Endothelial cell of umbilical vein (primary cell): ENCODE results near the gene DESI2.

Experiments
- CTCF ChIP-seq, 2 donors: IDR thresholded peaks; 1 replicate in 1 of 2; 2 replicates in 1 of 2; pipeline ENCODE4 v1.5.1; 2011; ENCODE audit warnings: low read length in 2 of 2, mild to moderate bottlenecking in 2 of 2, moderate library complexity in 2 of 2, control low read depth in 1 of 2, inconsistent platforms in 1 of 2, low read depth in 1 of 2; ENCODE audit not compliant: insufficient read depth in 1 of 2; ENCODE audit errors: extremely low read depth in 1 of 2
- EZH2 ChIP-seq: IDR thresholded peaks from 2 replicates; pipeline ENCODE4 v1.6.1; 2012; ENCODE audit warnings: borderline replicate concordance, low read depth, mild to moderate bottlenecking, moderate library complexity, low read length, inconsistent platforms; ENCODE audit not compliant: severe bottlenecking
- FOS ChIP-seq: IDR thresholded peaks from 2 replicates; pipeline ENCODE4 v1.6.1; 2011; ENCODE audit warnings: mild to moderate bottlenecking, low read length, moderate library complexity, borderline replicate concordance; ENCODE audit not compliant: insufficient read depth
- JUN ChIP-seq: IDR thresholded peaks from 2 replicates; pipeline ENCODE4 v1.6.1; 2011; ENCODE audit warnings: borderline replicate concordance, low read depth; ENCODE audit not compliant: insufficient read length, insufficient read depth
- MYC ChIP-seq: IDR thresholded peaks from one replicate; pipeline ENCODE4 v1.6.1; 2011; ENCODE audit warnings: mild to moderate bottlenecking, low read depth, low read length
- POLR2A ChIP-seq: IDR thresholded peaks from 2 replicates; pipeline ENCODE4 v1.6.1; 2012; ENCODE audit warnings: low read depth, mild to moderate bottlenecking, control low read depth, low read length
- POLR2AphosphoS5 ChIP-seq: IDR thresholded peaks from 2 replicates; pipeline ENCODE4 v1.6.1; 2012; ENCODE audit warnings: low read depth, mild to moderate bottlenecking, control low read depth, low read length, moderate library complexity; ENCODE audit not compliant: insufficient read depth

- TF ChIP-seq CTCF (IDR thresholded peaks at IDR 0.05; ENCODE audit: extremely low read depth in 1 of 2, insufficient read depth in 1 of 2, low read depth in 1 of 2, low read length in 2 of 2): no peak
- TF ChIP-seq EZH2: no peak
- no peak for TF ChIP-seq FOS
- TF ChIP-seq POLR2A: no peak
- TF ChIP-seq POLR2AphosphoS5: no peak
- TF ChIP-seq JUN: no peak
- no peak for TF ChIP-seq MYC
These were observed 26.2 kb upstream of the DESI2 start for GRCh38 chr1:244626709-244627108.
